Bronchial epithelial cell (primary cell): ENCODE results near the gene MET. TPM values are rescaled to one million over a fixed set of nuclear protein-coding genes. Genes with fewer than 3 reads are reported as not detected.
"Not testable (repeated sequence)": the region's sequence is repeated elsewhere in the genome, so short reads cannot be mapped to it uniquely, and the experiment has no call there.

Experiments used
- DNase-seq: peaks from one replicate; pipeline ENCODE4 v3.0.0-alpha.2; 2010; ENCODE audit warnings: low read depth
- FAIRE-seq: peaks from 2 replicates; lab custom pipeline; 2011; peaks lifted over from hg19 to GRCh38; lab: Jason Lieb, UNC
- H3K27me3 ChIP-seq: 2 replicates; pipeline ENCODE4 v1.5.1; 2011; ENCODE audit warnings: low read length; ENCODE audit not compliant: control insufficient read depth, insufficient read depth
- H3K36me3 ChIP-seq: 2 replicates; pipeline ENCODE4 v1.5.1; 2011; ENCODE audit warnings: low read length; ENCODE audit not compliant: control insufficient read depth, insufficient read depth
- H3K4me3 ChIP-seq: 2 replicates; pipeline ENCODE4 v1.5.1; 2011; ENCODE audit warnings: mild to moderate bottlenecking, low read depth, low read length, control low read depth
- CTCF ChIP-seq: IDR thresholded peaks from 2 replicates; pipeline ENCODE4 v1.5.1; 2011; ENCODE audit warnings: mild to moderate bottlenecking, moderate library complexity, low read length, control low read depth, inconsistent platforms; ENCODE audit not compliant: insufficient read depth, severe bottlenecking
- total RNA-seq: library from RNA; depleted of rRNA; stranded (reverse); fragments of >200 nt; gene quantifications from 2 replicates; pipeline ENCODE4 v1.2.1, GENCODE V29; 2014

MET gene
- total RNA-seq, 1 donor from 2014 or later, result 156 TPM

DNA sequence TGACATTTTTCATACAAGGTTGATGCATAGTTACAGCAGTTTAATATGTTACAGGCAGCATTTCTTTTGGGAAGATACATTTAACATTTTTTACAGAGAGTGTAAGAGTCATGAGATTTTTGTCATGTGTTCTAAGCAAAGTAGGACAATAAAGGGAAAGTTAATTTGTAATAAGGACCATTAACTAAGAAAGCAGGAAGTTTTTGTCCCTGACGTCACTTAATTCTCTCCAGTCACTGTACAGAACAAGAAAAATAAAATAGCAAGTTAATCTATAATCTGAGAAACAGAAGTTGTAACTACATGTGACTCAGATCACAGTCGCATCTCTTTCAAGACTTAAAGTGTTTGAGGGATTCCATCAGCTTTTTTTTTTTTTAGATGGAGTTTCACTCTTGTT is 140.9 kb downstream of the MET start:
- H3K27me3 ChIP-seq, result no peaks in the 10 kb centered on the region
- DNase-seq (no peak), FAIRE-seq (no peak)
- no peak overlapping the region for H3K4me3 ChIP-seq
- no peaks in the 10 kb centered on the region for H3K36me3 ChIP-seq
- TF ChIP-seq CTCF, result no peak

DNA sequence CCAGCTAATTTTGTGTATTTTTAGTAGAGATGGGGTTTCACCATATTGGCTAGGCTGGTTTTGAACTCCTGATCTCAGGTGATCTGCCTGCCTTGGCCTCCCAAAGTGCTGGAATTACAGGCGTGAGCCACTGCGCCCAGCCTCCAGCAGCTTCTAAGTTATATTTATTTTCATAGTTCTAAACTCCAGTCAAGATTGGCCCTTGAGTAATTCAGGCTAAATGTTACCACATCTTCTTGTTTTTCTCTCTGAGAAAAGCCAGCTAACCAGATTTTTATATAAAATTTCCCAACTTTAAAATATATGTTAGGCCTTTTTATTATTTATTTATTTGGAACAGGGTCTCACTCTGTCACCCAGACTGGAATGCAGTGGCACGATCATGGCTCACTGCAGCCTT is 141.4 kb downstream of the MET start:
- DNase-seq, H3K4me3 ChIP-seq, H3K27me3 ChIP-seq, H3K36me3 ChIP-seq, FAIRE-seq: not testable (repeated sequence)

GRCh38 chr7:116815041-116815440 is 143.0 kb downstream of the MET start:
- Histone ChIP-seq H3K4me3 (no peak overlapping the region), H3K27me3 (no peaks in the 10 kb centered on the region), H3K36me3 (no peaks in the 10 kb centered on the region)
- TF ChIP-seq CTCF, result no peak
- FAIRE-seq (no peak), DNase-seq (no peak)

GRCh38 chr7:116820149-116820548 is 148.2 kb downstream of the MET start:
- no peaks in the 10 kb centered on the region for H3K27me3 ChIP-seq
- no peak for FAIRE-seq
- TF ChIP-seq CTCF, result no peak
- DNase-seq, result no peak
- no peak overlapping the region for H3K4me3 ChIP-seq
- no peaks in the 10 kb centered on the region for H3K36me3 ChIP-seq

DNA sequence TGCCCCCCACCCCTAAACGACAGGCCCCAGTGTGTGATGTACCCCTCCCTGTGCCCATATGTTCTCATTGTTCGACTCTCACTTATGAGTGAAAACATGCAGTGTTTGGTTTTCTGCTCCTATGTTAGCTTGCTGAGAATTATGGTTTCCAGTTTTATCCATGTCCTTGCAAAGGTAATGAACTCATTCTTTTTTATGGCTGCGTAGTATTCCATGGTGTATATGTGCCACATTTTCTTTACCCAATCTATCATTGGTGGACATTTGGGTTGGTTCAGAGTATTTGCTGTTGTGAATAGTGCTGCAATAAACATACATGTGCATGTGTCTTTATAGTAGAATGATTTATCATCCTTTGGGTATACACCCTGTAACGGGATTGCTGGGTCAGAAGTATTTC is 149.7 kb downstream of the MET start:
- DNase-seq, H3K27me3 ChIP-seq, FAIRE-seq, H3K36me3 ChIP-seq, H3K4me3 ChIP-seq: not testable (repeated sequence)

GRCh38 chr7:116824449-116824848 is 152.5 kb downstream of the MET start:
- H3K36me3 ChIP-seq, result no peaks in the 10 kb centered on the region
- no peak for DNase-seq
- FAIRE-seq, result no peak

More at GRCh38 chr7:116824449-116824848, 152.5 kb downstream of the MET start:
- no peak for TF ChIP-seq CTCF
- H3K27me3 ChIP-seq, result no peaks in the 10 kb centered on the region
- H3K4me3 ChIP-seq, result no peak overlapping the region
